GM10248 (cell line): ENCODE measurements around the gene PI4K2A.

Experiments used
- CTCF ChIA-PET: fragments of 300-600 bp; sonication (Branson Sonifier 250); formaldehyde crosslinking; extraction: SDS; loops from one replicate; lab custom pipeline; 2021; ENCODE audit warnings: antibody characterized with exemption; lab: Yijun Ruan, JAX
- POLR2A ChIA-PET: fragments of 350-650 bp; sonication (Branson Sonifier 250); formaldehyde crosslinking; extraction: SDS; loops from one replicate; lab custom pipeline; 2020; ENCODE audit warnings: antibody characterized with exemption; lab: Yijun Ruan, JAX
- DNase-seq: peaks from one replicate; pipeline ENCODE4 v3.0.0; 2012; ENCODE audit errors: extremely low spot score
- TF ChIP-seq, protein P1 (sequence below): IDR thresholded peaks from 2 replicates; pipeline ENCODE4 v1.5.1; 2012; ENCODE audit warnings: mild to moderate bottlenecking, low read depth; ENCODE audit errors: extremely low read depth, missing control alignments, control extremely low read depth

Gene PI4K2A

DNA sequence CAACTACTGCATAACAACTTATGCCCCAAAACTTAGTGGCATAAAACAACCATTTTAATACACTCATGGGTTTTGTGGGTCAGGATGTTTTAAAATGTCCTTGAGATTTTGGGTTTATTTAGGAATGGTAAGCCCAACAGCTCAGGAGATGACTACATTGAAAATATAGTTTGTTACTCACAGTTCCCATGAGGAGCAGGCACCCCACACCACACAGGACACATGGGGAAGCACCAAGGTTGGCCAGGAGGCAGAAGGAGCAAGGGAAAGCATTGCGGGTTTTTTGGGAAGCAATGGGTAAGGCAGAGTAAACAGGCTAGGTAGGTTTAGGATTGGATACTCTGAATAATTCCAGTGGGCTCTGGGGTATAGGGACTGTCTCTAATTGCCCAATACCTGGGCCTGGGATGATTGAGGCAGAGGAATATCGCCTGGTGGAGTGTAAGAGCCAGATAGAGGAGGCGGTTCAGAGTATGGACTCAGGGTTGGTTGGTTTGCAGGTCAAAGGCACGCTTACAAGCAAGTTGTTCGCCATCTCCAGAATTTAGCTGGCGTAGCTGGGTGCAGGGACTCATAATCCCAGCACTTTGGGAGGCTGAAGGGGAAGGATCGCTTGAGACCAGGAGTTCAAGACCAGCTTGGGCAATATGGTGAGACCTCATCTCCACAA, 63.1 kb downstream of the PI4K2A start:
- no peak for DNase-seq
- TF ChIP-seq, protein P1, sequence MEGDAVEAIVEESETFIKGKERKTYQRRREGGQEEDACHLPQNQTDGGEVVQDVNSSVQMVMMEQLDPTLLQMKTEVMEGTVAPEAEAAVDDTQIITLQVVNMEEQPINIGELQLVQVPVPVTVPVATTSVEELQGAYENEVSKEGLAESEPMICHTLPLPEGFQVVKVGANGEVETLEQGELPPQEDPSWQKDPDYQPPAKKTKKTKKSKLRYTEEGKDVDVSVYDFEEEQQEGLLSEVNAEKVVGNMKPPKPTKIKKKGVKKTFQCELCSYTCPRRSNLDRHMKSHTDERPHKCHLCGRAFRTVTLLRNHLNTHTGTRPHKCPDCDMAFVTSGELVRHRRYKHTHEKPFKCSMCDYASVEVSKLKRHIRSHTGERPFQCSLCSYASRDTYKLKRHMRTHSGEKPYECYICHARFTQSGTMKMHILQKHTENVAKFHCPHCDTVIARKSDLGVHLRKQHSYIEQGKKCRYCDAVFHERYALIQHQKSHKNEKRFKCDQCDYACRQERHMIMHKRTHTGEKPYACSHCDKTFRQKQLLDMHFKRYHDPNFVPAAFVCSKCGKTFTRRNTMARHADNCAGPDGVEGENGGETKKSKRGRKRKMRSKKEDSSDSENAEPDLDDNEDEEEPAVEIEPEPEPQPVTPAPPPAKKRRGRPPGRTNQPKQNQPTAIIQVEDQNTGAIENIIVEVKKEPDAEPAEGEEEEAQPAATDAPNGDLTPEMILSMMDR: no peak
- ChIA-PET CTCF (interaction anchor here (0.8 to 15.3 kb wide), 6 partner anchors 14 to 338 kb away, joined by 3 to 552 read pairs (median 28); partner anchors contain the start of genes AVPI1, MARVELD1 and ZFYVE27), POLR2A (no interaction called here)

- no peak for DNase-seq
These were observed 63.9 kb downstream of the PI4K2A start for GRCh38 chr10:97704341-97704740.

GRCh38 chr10:97705006-97705670, 64.7 kb downstream of the PI4K2A start:
- TF ChIP-seq, protein P1: no peak
- CTCF ChIA-PET: interaction anchor here (1.0 to 15.3 kb wide), 4 partner anchors 15 to 40 kb away, joined by 3 to 552 read pairs (median 3); partner anchors contain the start of genes MARVELD1 and ZFYVE27
- POLR2A ChIA-PET: no interaction called here
- no peak for DNase-seq

More at GRCh38 chr10:97704341-97704740, 63.9 kb downstream of the PI4K2A start:
- POLR2A ChIA-PET: interaction anchor here (0.6 kb wide), 1 partner anchor 8 kb away, joined by 6 read pairs; no protein-coding TSS in a partner anchor
- CTCF ChIA-PET: interaction anchor here (0.8 to 15.3 kb wide), 3 partner anchors 19 to 337 kb away, joined by 3 to 552 read pairs (median 28); partner anchors contain the start of genes MARVELD1 and ZFYVE27
- TF ChIP-seq, protein P1: no peak

GRCh38 chr10:97707134-97707861, 66.8 kb downstream of the PI4K2A start:
- TF ChIP-seq, protein P1: no peak
- ChIA-PET POLR2A (interaction anchor here (0.5 kb wide), 1 partner anchor 18 kb away, joined by 3 read pairs; no protein-coding TSS in a partner anchor), CTCF (interaction anchor here (0.9 to 15.3 kb wide), 5 partner anchors 10 to 30 kb away, joined by 3 to 552 read pairs (median 21); partner anchors contain the start of genes AVPI1, MARVELD1 and ZFYVE27)

GRCh38 chr10:97708167-97708566, 67.7 kb downstream of the PI4K2A start:
- ChIA-PET POLR2A (no interaction called here), CTCF (interaction anchor here (1.0 to 15.3 kb wide), 5 partner anchors 10 to 31 kb away, joined by 3 to 552 read pairs (median 21); partner anchors contain the start of genes AVPI1, MARVELD1 and ZFYVE27)
- TF ChIP-seq, protein P1: no peak
- DNase-seq: no peak

More at GRCh38 chr10:97707134-97707861, 66.8 kb downstream of the PI4K2A start:
- no peak for DNase-seq
